ENCODE measurements around the gene PCK2.

The PCK2 gene

GRCh38 chr14:24069411-24069735 is 24.7 kb upstream of the PCK2 start:
- no peak for ATAC-seq
- TF ChIP-seq ZFP3 (CRISPR knock-in tag; IDR thresholded peaks at IDR 0.05): no peak
- TF ChIP-seq TOX (CRISPR knock-in tag; IDR thresholded peaks at IDR 0.05; ENCODE audit: borderline replicate concordance): no peak
- TF ChIP-seq ISL1 (CRISPR knock-in tag; IDR thresholded peaks at IDR 0.05): no peak
- TF ChIP-seq BACH2 (CRISPR knock-in tag; IDR thresholded peaks at IDR 0.05; ENCODE audit: borderline replicate concordance): no peak
- TF ChIP-seq, protein P1, sequence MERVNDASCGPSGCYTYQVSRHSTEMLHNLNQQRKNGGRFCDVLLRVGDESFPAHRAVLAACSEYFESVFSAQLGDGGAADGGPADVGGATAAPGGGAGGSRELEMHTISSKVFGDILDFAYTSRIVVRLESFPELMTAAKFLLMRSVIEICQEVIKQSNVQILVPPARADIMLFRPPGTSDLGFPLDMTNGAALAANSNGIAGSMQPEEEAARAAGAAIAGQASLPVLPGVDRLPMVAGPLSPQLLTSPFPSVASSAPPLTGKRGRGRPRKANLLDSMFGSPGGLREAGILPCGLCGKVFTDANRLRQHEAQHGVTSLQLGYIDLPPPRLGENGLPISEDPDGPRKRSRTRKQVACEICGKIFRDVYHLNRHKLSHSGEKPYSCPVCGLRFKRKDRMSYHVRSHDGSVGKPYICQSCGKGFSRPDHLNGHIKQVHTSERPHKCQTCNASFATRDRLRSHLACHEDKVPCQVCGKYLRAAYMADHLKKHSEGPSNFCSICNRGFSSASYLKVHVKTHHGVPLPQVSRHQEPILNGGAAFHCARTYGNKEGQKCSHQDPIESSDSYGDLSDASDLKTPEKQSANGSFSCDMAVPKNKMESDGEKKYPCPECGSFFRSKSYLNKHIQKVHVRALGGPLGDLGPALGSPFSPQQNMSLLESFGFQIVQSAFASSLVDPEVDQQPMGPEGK (CRISPR knock-in tag; IDR thresholded peaks at IDR 0.05; ENCODE audit: borderline replicate concordance): no peak
- no peak for TF ChIP-seq ARNTL (CRISPR knock-in tag; IDR thresholded peaks at IDR 0.05; ENCODE audit: borderline replicate concordance, low read depth)
- no peak for TF ChIP-seq GLIS3 (CRISPR knock-in tag; IDR thresholded peaks at IDR 0.05)
- no peak for TF ChIP-seq CSDC2 (CRISPR knock-in tag; IDR thresholded peaks at IDR 0.05)
- TF ChIP-seq, protein P2, sequence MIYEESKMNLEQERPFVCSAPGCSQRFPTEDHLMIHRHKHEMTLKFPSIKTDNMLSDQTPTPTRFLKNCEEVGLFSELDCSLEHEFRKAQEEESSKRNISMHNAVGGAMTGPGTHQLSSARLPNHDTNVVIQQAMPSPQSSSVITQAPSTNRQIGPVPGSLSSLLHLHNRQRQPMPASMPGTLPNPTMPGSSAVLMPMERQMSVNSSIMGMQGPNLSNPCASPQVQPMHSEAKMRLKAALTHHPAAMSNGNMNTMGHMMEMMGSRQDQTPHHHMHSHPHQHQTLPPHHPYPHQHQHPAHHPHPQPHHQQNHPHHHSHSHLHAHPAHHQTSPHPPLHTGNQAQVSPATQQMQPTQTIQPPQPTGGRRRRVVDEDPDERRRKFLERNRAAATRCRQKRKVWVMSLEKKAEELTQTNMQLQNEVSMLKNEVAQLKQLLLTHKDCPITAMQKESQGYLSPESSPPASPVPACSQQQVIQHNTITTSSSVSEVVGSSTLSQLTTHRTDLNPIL (CRISPR knock-in tag; IDR thresholded peaks at IDR 0.05; ENCODE audit: low read depth): no peak
- TF ChIP-seq, protein P3, sequence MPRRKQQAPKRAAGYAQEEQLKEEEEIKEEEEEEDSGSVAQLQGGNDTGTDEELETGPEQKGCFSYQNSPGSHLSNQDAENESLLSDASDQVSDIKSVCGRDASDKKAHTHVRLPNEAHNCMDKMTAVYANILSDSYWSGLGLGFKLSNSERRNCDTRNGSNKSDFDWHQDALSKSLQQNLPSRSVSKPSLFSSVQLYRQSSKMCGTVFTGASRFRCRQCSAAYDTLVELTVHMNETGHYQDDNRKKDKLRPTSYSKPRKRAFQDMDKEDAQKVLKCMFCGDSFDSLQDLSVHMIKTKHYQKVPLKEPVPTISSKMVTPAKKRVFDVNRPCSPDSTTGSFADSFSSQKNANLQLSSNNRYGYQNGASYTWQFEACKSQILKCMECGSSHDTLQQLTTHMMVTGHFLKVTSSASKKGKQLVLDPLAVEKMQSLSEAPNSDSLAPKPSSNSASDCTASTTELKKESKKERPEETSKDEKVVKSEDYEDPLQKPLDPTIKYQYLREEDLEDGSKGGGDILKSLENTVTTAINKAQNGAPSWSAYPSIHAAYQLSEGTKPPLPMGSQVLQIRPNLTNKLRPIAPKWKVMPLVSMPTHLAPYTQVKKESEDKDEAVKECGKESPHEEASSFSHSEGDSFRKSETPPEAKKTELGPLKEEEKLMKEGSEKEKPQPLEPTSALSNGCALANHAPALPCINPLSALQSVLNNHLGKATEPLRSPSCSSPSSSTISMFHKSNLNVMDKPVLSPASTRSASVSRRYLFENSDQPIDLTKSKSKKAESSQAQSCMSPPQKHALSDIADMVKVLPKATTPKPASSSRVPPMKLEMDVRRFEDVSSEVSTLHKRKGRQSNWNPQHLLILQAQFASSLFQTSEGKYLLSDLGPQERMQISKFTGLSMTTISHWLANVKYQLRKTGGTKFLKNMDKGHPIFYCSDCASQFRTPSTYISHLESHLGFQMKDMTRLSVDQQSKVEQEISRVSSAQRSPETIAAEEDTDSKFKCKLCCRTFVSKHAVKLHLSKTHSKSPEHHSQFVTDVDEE (CRISPR knock-in tag; IDR thresholded peaks at IDR 0.05): no peak
- TF ChIP-seq ZNF70 (CRISPR knock-in tag; IDR thresholded peaks at IDR 0.05): no peak
- TF ChIP-seq TCF4 (CRISPR knock-in tag; IDR thresholded peaks at IDR 0.05; ENCODE audit: borderline replicate concordance): no peak
- TF ChIP-seq OSR1 (CRISPR knock-in tag; IDR thresholded peaks at IDR 0.05): no peak
- TF ChIP-seq, protein P4, sequence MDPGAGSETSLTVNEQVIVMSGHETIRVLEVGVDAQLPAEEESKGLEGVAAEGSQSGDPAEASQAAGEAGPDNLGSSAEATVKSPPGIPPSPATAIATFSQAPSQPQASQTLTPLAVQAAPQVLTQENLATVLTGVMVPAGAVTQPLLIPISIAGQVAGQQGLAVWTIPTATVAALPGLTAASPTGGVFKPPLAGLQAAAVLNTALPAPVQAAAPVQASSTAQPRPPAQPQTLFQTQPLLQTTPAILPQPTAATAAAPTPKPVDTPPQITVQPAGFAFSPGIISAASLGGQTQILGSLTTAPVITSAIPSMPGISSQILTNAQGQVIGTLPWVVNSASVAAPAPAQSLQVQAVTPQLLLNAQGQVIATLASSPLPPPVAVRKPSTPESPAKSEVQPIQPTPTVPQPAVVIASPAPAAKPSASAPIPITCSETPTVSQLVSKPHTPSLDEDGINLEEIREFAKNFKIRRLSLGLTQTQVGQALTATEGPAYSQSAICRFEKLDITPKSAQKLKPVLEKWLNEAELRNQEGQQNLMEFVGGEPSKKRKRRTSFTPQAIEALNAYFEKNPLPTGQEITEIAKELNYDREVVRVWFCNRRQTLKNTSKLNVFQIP (CRISPR knock-in tag; IDR thresholded peaks at IDR 0.05; ENCODE audit: borderline replicate concordance, low read depth): no peak

- TF ChIP-seq, protein P3 (CRISPR knock-in tag; IDR thresholded peaks at IDR 0.05): no peak
- TF ChIP-seq ZFP30 (CRISPR knock-in tag; IDR thresholded peaks at IDR 0.05): no peak
- TF ChIP-seq GLIS3 (CRISPR knock-in tag; IDR thresholded peaks at IDR 0.05): no peak
- TF ChIP-seq ZFP3 (CRISPR knock-in tag; IDR thresholded peaks at IDR 0.05): no peak
- no peak for TF ChIP-seq SNAI2 (CRISPR knock-in tag; IDR thresholded peaks at IDR 0.05)
- TF ChIP-seq PPARA (CRISPR knock-in tag; IDR thresholded peaks at IDR 0.05; ENCODE audit: borderline replicate concordance): no peak
- no peak for TF ChIP-seq TCF4 (CRISPR knock-in tag; IDR thresholded peaks at IDR 0.05; ENCODE audit: borderline replicate concordance)
- TF ChIP-seq BACH2 (CRISPR knock-in tag; IDR thresholded peaks at IDR 0.05; ENCODE audit: borderline replicate concordance): no peak
- no peak for TF ChIP-seq TOX (CRISPR knock-in tag; IDR thresholded peaks at IDR 0.05; ENCODE audit: borderline replicate concordance)
- TF ChIP-seq ISL1 (CRISPR knock-in tag; IDR thresholded peaks at IDR 0.05): no peak
- TF ChIP-seq ZNF70 (CRISPR knock-in tag; IDR thresholded peaks at IDR 0.05): no peak
- TF ChIP-seq OSR1 (CRISPR knock-in tag; IDR thresholded peaks at IDR 0.05): no peak
- TF ChIP-seq, protein P4 (CRISPR knock-in tag; IDR thresholded peaks at IDR 0.05; ENCODE audit: borderline replicate concordance, low read depth): no peak
- ATAC-seq: no peak
These were observed 23.6 kb upstream of the PCK2 start for GRCh38 chr14:24070285-24071143.

Measured in SK-N-SH treated with all-trans-retinoic acid at 6 μM for 48 hours (cell line).